HepG2 (cell line): Measurements from ENCODE around the gene MAPK12. TPM values are rescaled to one million over a fixed set of nuclear protein-coding genes. Genes with fewer than 3 reads are reported as not detected.
A peak's percentile ranks its signal among the peaks of the same experiment; 100 is the strongest.

Experiments used
- CBX5 ChIP-seq: sonication (generic); formaldehyde crosslinking; IDR thresholded peaks from 2 replicates; pipeline ENCODE4 v1.4.0; 2020; ENCODE audit warnings: missing genetic modification reagents, borderline replicate concordance
- ELF1 ChIP-seq: sonication (generic); formaldehyde crosslinking; IDR thresholded peaks from 2 replicates; pipeline ENCODE4 v1.4.0; 2020; ENCODE audit warnings: missing genetic modification reagents
- GATAD1 ChIP-seq: IDR thresholded peaks from 2 replicates; pipeline ENCODE4 v1.6.1; 2016; ENCODE audit warnings: missing genetic modification reagents, missing compliant biosample characterization
- HMG20A ChIP-seq: IDR thresholded peaks from 2 replicates; pipeline ENCODE4 v1.6.1; 2016; ENCODE audit warnings: borderline replicate concordance
- REL ChIP-seq: sonication (generic); formaldehyde crosslinking; conservative IDR thresholded peaks from 2 replicates; pipeline ENCODE4 v1.8.0; 2022; ENCODE audit warnings: mild to moderate bottlenecking, missing genetic modification reagents, moderate library complexity
- TP53 ChIP-seq: sonication (generic); formaldehyde crosslinking; conservative IDR thresholded peaks from 2 replicates; pipeline ENCODE4 v1.4.0; 2020; ENCODE audit warnings: missing genetic modification reagents
- ZNF17 ChIP-seq: sonication (generic); formaldehyde crosslinking; IDR thresholded peaks from 2 replicates; pipeline ENCODE4 v1.5.0; 2020; ENCODE audit warnings: mild to moderate bottlenecking, missing genetic modification reagents
- ZNF256 ChIP-seq: sonication (generic); formaldehyde crosslinking; conservative IDR thresholded peaks from 2 replicates; pipeline ENCODE4 v1.4.0; 2020; ENCODE audit warnings: missing genetic modification reagents
- ZNF431 ChIP-seq: sonication (generic); formaldehyde crosslinking; IDR thresholded peaks from 2 replicates; pipeline ENCODE4 v1.9.0; 2022; ENCODE audit warnings: missing genetic modification reagents, low read depth, mild to moderate bottlenecking, borderline replicate concordance
- ZNF451 ChIP-seq: sonication (generic); formaldehyde crosslinking; IDR thresholded peaks from 2 replicates; pipeline ENCODE4 v1.5.0; 2020; ENCODE audit warnings: mild to moderate bottlenecking, missing genetic modification reagents
- ZNF510 ChIP-seq: sonication (generic); formaldehyde crosslinking; IDR thresholded peaks from 2 replicates; pipeline ENCODE4 v1.4.0; 2020; ENCODE audit warnings: low read depth, mild to moderate bottlenecking, missing genetic modification reagents
- ZNF841 ChIP-seq: sonication (generic); formaldehyde crosslinking; IDR thresholded peaks from 2 replicates; pipeline ENCODE4 v1.8.1; 2023; ENCODE audit warnings: missing genetic modification reagents, borderline replicate concordance
- polyA plus RNA-seq, 8 experiments: library from polyadenylated mRNA; depleted of rRNA in 3 of 8; stranded (reverse) in 7 of 8; unstranded in 1 of 8; fragments of >200 nt; fragmentation: Illumina TruSeq in 4 of 8; extraction: Trizol in 4 of 8; gene quantifications; 2 replicates each; pipeline versions ENCODE4 v1.2.1 to v1.2.3, GENCODE V29; 2011 to 2016; ENCODE audit warnings: low read depth in 4 of 8, missing spikeins in 1 of 8, mixed read lengths in 1 of 8; ENCODE audit not compliant: insufficient read depth in 1 of 8
- total RNA-seq, 5 experiments: library from RNA; depleted of rRNA; stranded (reverse); fragments of >200 nt; fragmentation: Illumina TruSeq; extraction: Trizol; gene quantifications; 2 replicates each; pipeline ENCODE4 v1.2.3, GENCODE V29; 2016; ENCODE audit warnings: low read depth in 1 of 5
- TF ChIP-seq, protein P1 (sequence below): sonication (generic); formaldehyde crosslinking; conservative IDR thresholded peaks from 2 replicates; pipeline ENCODE4 v1.8.0; 2022; ENCODE audit warnings: missing genetic modification reagents
- TF ChIP-seq, protein P2 (sequence below): sonication (generic); formaldehyde crosslinking; IDR thresholded peaks from 2 replicates; pipeline ENCODE4; 2020; ENCODE audit warnings: missing genetic modification reagents, mild to moderate bottlenecking, borderline replicate concordance
- TF ChIP-seq, protein P3 (sequence below): sonication (generic); formaldehyde crosslinking; IDR thresholded peaks from 2 replicates; pipeline ENCODE4 v1.4.0; 2020; ENCODE audit warnings: missing genetic modification reagents
- TF ChIP-seq, protein P4 (sequence below): sonication (generic); formaldehyde crosslinking; IDR thresholded peaks from 2 replicates; pipeline ENCODE4 v1.5.0; 2020; ENCODE audit warnings: mild to moderate bottlenecking, missing genetic modification reagents, borderline replicate concordance
- TF ChIP-seq, protein P5 (sequence below): conservative IDR thresholded peaks from 2 replicates; pipeline ENCODE4 v1.6.1; 2018; ENCODE audit warnings: missing genetic modification reagents

Gene MAPK12
- total and polyA plus RNA-seq, 2 of the 13 experiments (the other 11 are each of a cell fraction or from before 2014, with no cell fraction given): 22.2 to 23.3 TPM

DNA sequence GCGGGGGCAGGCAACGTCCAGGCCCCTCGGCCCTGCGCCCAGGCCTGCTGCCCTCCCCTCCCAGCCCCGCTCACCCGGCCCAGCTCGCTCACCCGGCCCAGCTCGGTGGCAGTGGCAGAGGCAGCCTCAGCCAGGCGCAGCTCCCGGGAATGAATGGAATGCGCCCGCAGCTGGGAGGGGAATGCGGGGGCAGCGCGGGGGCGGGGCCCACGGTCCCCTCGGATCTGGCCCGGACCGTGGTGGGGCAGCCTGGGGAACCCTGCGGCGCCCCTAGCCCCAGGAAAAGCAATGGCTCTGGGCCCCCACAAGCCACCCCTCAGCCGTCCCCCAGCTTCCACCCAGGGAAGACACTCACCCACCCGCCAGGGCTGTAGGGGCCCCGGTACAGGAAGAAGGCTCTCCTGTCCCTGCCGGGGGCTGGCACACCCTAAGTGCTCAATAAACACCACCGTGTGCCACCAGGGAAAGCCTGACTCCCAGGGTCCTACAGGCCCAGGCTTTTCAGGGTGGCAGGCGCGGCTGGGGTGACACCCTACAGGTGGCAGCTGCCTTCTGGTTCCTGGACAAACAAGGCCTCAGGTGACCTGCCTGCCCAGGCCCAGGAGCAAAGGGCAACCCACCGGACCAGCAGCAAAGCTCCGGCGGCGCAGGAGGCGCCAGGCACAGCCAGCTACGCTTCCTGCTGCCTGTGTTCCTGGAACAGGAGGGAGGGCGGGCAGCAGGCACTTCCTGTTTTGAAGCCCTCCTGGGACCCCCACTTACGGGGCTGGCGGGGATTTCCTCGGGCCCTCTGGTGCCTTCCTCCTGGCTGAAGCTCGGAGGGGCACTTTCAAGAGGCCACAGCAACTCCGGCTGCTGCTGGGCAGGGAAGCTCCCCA is 32.2 kb upstream of the MAPK12 start (continued):
- TF ChIP-seq, protein P1, sequence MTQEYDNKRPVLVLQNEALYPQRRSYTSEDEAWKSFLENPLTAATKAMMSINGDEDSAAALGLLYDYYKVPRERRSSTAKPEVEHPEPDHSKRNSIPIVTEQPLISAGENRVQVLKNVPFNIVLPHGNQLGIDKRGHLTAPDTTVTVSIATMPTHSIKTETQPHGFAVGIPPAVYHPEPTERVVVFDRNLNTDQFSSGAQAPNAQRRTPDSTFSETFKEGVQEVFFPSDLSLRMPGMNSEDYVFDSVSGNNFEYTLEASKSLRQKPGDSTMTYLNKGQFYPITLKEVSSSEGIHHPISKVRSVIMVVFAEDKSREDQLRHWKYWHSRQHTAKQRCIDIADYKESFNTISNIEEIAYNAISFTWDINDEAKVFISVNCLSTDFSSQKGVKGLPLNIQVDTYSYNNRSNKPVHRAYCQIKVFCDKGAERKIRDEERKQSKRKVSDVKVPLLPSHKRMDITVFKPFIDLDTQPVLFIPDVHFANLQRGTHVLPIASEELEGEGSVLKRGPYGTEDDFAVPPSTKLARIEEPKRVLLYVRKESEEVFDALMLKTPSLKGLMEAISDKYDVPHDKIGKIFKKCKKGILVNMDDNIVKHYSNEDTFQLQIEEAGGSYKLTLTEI (CRISPR knock-in tag): no peak
- TF ChIP-seq ZNF431 (CRISPR knock-in tag): peak; percentile 88
- TF ChIP-seq TP53 (CRISPR knock-in tag): peak; percentile 66; the same call in 1 of the 2 replicates
- TF ChIP-seq HMG20A (CRISPR knock-in tag): peak; percentile 47; the same call in 1 of the 2 replicates
- peak; percentile 78; the same call in 1 of the 2 replicates for TF ChIP-seq ZNF451
- TF ChIP-seq, protein P2, sequence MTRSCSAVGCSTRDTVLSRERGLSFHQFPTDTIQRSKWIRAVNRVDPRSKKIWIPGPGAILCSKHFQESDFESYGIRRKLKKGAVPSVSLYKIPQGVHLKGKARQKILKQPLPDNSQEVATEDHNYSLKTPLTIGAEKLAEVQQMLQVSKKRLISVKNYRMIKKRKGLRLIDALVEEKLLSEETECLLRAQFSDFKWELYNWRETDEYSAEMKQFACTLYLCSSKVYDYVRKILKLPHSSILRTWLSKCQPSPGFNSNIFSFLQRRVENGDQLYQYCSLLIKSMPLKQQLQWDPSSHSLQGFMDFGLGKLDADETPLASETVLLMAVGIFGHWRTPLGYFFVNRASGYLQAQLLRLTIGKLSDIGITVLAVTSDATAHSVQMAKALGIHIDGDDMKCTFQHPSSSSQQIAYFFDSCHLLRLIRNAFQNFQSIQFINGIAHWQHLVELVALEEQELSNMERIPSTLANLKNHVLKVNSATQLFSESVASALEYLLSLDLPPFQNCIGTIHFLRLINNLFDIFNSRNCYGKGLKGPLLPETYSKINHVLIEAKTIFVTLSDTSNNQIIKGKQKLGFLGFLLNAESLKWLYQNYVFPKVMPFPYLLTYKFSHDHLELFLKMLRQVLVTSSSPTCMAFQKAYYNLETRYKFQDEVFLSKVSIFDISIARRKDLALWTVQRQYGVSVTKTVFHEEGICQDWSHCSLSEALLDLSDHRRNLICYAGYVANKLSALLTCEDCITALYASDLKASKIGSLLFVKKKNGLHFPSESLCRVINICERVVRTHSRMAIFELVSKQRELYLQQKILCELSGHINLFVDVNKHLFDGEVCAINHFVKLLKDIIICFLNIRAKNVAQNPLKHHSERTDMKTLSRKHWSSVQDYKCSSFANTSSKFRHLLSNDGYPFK: peak; percentile 64; the same call in 1 of the 2 replicates
- TF ChIP-seq, protein P3, sequence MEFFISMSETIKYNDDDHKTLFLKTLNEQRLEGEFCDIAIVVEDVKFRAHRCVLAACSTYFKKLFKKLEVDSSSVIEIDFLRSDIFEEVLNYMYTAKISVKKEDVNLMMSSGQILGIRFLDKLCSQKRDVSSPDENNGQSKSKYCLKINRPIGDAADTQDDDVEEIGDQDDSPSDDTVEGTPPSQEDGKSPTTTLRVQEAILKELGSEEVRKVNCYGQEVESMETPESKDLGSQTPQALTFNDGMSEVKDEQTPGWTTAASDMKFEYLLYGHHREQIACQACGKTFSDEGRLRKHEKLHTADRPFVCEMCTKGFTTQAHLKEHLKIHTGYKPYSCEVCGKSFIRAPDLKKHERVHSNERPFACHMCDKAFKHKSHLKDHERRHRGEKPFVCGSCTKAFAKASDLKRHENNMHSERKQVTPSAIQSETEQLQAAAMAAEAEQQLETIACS (CRISPR knock-in tag): 0 out of 2 replicates have a peak, but pooled peaks have one; percentile 34
- TF ChIP-seq GATAD1: peak; percentile 73
- TF ChIP-seq, protein P4, sequence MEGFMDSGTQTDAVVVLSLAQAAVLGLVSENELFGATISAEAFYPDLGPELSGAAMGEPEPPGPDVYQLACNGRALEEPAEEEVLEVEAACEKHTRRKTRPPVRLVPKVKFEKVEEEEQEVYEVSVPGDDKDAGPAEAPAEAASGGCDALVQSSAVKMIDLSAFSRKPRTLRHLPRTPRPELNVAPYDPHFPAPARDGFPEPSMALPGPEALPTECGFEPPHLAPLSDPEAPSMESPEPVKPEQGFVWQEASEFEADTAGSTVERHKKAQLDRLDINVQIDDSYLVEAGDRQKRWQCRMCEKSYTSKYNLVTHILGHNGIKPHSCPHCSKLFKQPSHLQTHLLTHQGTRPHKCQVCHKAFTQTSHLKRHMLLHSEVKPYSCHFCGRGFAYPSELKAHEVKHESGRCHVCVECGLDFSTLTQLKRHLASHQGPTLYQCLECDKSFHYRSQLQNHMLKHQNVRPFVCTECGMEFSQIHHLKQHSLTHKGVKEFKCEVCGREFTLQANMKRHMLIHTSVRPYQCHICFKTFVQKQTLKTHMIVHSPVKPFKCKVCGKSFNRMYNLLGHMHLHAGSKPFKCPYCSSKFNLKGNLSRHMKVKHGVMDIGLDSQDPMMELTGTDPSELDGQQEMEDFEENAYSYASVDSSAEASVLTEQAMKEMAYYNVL (CRISPR knock-in tag): no peak
- TF ChIP-seq CBX5 (CRISPR knock-in tag): no peak
- peak; percentile 93 for TF ChIP-seq ELF1 (CRISPR knock-in tag)
- 0 out of 2 replicates have a peak, but pooled peaks have one; percentile 55 for TF ChIP-seq ZNF256 (CRISPR knock-in tag)
- TF ChIP-seq, protein P5, sequence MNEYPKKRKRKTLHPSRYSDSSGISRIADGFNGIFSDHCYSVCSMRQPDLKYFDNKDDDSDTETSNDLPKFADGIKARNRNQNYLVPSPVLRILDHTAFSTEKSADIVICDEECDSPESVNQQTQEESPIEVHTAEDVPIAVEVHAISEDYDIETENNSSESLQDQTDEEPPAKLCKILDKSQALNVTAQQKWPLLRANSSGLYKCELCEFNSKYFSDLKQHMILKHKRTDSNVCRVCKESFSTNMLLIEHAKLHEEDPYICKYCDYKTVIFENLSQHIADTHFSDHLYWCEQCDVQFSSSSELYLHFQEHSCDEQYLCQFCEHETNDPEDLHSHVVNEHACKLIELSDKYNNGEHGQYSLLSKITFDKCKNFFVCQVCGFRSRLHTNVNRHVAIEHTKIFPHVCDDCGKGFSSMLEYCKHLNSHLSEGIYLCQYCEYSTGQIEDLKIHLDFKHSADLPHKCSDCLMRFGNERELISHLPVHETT (CRISPR knock-in tag): no peak; the same call in none of the 2 replicates
- no peak for TF ChIP-seq ZNF17 (CRISPR knock-in tag)
- no peak; the same call in 1 of the 2 replicates for TF ChIP-seq REL (CRISPR knock-in tag)
- TF ChIP-seq ZNF510 (CRISPR knock-in tag): 0 out of 2 replicates have a peak, but pooled peaks have one; percentile 36
- no peak for TF ChIP-seq ZNF841
